NCI-H82 treated with DMSO at 0.1 percent for 48 hours (cell line): ENCODE results near the gene GABPB2.

Experiments
- DNase-seq: peaks from one replicate; lab custom pipeline; 2025; ENCODE audit not compliant: unreplicated experiment; lab: John Stamatoyannopoulos, UW

GABPB2 gene

GRCh38 chr1:151132335-151133017 is 61.9 kb downstream of the GABPB2 start:
- no peak for DNase-seq

GRCh38 chr1:151133018-151133806 is 62.7 kb downstream of the GABPB2 start:
- no peak for DNase-seq

- DNase-seq = no peak
Observed at GRCh38 chr1:151134396-151134795, 63.8 kb downstream of the GABPB2 start.

GRCh38 chr1:151134991-151135390 is 64.4 kb downstream of the GABPB2 start:
- no peak for DNase-seq

- DNase-seq = no peak
Observed at GRCh38 chr1:151135433-151136385, 65.1 kb downstream of the GABPB2 start.

GRCh38 chr1:151137789-151138188 is 67.2 kb downstream of the GABPB2 start:
- DNase-seq = no peak

- DNase-seq = peak; percentile 32
Observed at GRCh38 chr1:151142411-151143056, 72.0 kb downstream of the GABPB2 start.

GRCh38 chr1:151143057-151143435 is 72.5 kb downstream of the GABPB2 start:
- DNase-seq = no peak

GRCh38 chr1:151143986-151144385 is 73.4 kb downstream of the GABPB2 start:
- DNase-seq = no peak

- no peak for DNase-seq
Observed at GRCh38 chr1:151144474-151145303, 74.1 kb downstream of the GABPB2 start.

- no peak for DNase-seq
Observed at GRCh38 chr1:151145304-151146071, 74.9 kb downstream of the GABPB2 start.

GRCh38 chr1:151146072-151146411 is 75.5 kb downstream of the GABPB2 start:
- no peak for DNase-seq

GRCh38 chr1:151146412-151147131 is 76.0 kb downstream of the GABPB2 start, which contains the start of gene SEMA6C:
TSS of gene SEMA6C (minus strand) at chr1:151146631. CDS start at chr1:151142621, 4,010 bp downstream.
- DNase-seq = peak; percentile 92

- no peak for DNase-seq
Observed at GRCh38 chr1:151147132-151147503, 76.6 kb downstream of the GABPB2 start.

GRCh38 chr1:151147665-151148064 is 77.1 kb downstream of the GABPB2 start:
- no peak for DNase-seq

- DNase-seq = no peak
Observed at GRCh38 chr1:151156515-151156819, 85.9 kb downstream of the GABPB2 start, which contains the start of gene TNFAIP8L2. TSS of gene TNFAIP8L2 (plus strand) at chr1:151156649. CDS start at chr1:151158698, 2,049 bp downstream.

- DNase-seq = no peak
Observed at GRCh38 chr1:151157067-151157531, 86.5 kb downstream of the GABPB2 start.

- no peak for DNase-seq
Observed at GRCh38 chr1:151158326-151158725, 87.8 kb downstream of the GABPB2 start.
